IMR-90 (cell line): ENCODE measurements around the gene GON7. TPM values are rescaled to one million over a fixed set of nuclear protein-coding genes. Genes with fewer than 3 reads are reported as not detected.

Experiments used
- ATAC-seq: fragments of 200-7000 bp; cut with Tn5 transposase; 2 replicates; pipeline ENCODE4 v1.9.1; 2020; ENCODE audit warnings: low read depth, mild to moderate bottlenecking, moderate library complexity
- BruUV-seq: library from RNA; stranded (reverse); fragments of 400-500 nt; replicated peaks from 2 replicates; lab custom pipeline; 2021; lab: Mats Ljungman, UMichigan
- CTCF ChIA-PET: fragments of 300-600 bp; formaldehyde crosslinking; extraction: SDS; loops from one replicate; lab custom pipeline; 2021; ENCODE audit warnings: antibody characterized with exemption; lab: Yijun Ruan, JAX
- POLR2A ChIA-PET: fragments of 300-600 bp; sonication (Branson Sonifier 250); formaldehyde crosslinking; loops from one replicate; lab custom pipeline; 2022; ENCODE audit warnings: antibody characterized with exemption; ENCODE audit not compliant: unreplicated experiment; lab: Charles Lee
- DNase-seq: peaks from one replicate; pipeline ENCODE4 v3.0.0; 2013
- H2AFZ ChIP-seq: replicated peaks from 2 replicates; pipeline ENCODE3; 2013; ENCODE audit warnings: low read length, mild to moderate bottlenecking; ENCODE audit not compliant: poor library complexity
- H2AK5ac ChIP-seq: 2 replicates; pipeline ENCODE4 v1.6.1; 2013; ENCODE audit warnings: low read depth, low read length, inconsistent platforms
- H2AK9ac ChIP-seq: replicated peaks from 2 replicates; pipeline ENCODE3; 2013; ENCODE audit warnings: mild to moderate bottlenecking, low read depth, low read length, moderate library complexity; ENCODE audit not compliant: poor library complexity
- H2BK120ac ChIP-seq: 2 replicates; pipeline ENCODE4 v1.6.1; 2013; ENCODE audit warnings: low read depth, low read length, inconsistent platforms
- H2BK15ac ChIP-seq: 3 replicates; pipeline ENCODE4 v1.6.1; 2013; ENCODE audit warnings: low read depth, low read length, inconsistent platforms
- H2BK20ac ChIP-seq: 2 replicates; pipeline ENCODE4 v1.6.1; 2013; ENCODE audit warnings: low read depth, mild to moderate bottlenecking, inconsistent platforms, low read length, moderate library complexity
- H2BK5ac ChIP-seq: 2 replicates; pipeline ENCODE4 v1.6.1; 2013; ENCODE audit warnings: mild to moderate bottlenecking, low read depth, low read length, inconsistent platforms; ENCODE audit not compliant: poor library complexity, severe bottlenecking
- H3K14ac ChIP-seq: replicated peaks from 2 replicates; pipeline ENCODE4 v1.6.1; 2013; ENCODE audit warnings: low read depth, low read length, inconsistent platforms
- H3K18ac ChIP-seq: 2 replicates; pipeline ENCODE4 v1.6.1; 2013; ENCODE audit warnings: low read depth, low read length, control low read depth
- H3K23ac ChIP-seq: 2 replicates; pipeline ENCODE4 v1.6.1; 2013; ENCODE audit warnings: low read depth, low read length, inconsistent platforms
- H3K27ac ChIP-seq: 2 replicates; pipeline ENCODE4 v1.5.1; 2013; ENCODE audit warnings: mild to moderate bottlenecking, control low read depth, low read length; ENCODE audit not compliant: insufficient read depth
- H3K27me3 ChIP-seq: 2 replicates; pipeline ENCODE4 v1.6.1; 2013; ENCODE audit warnings: low read length; ENCODE audit not compliant: control insufficient read depth, insufficient read depth
- H3K36me3 ChIP-seq: 2 replicates; pipeline ENCODE4 v1.6.1; 2013; ENCODE audit warnings: low read length, mixed read lengths; ENCODE audit not compliant: control insufficient read depth, insufficient read depth
- H3K4ac ChIP-seq: 2 replicates; pipeline ENCODE4 v1.6.1; 2013; ENCODE audit warnings: low read depth, low read length, inconsistent platforms
- H3K4me1 ChIP-seq: 2 replicates; pipeline ENCODE4 v1.6.1; 2013; ENCODE audit warnings: low read length, mixed read lengths; ENCODE audit not compliant: control insufficient read depth, insufficient read depth
- H3K4me2 ChIP-seq: 2 replicates; pipeline ENCODE4 v1.6.1; 2013; ENCODE audit warnings: low read depth, mild to moderate bottlenecking, control low read depth, low read length, moderate library complexity
- H3K4me3 ChIP-seq: 2 replicates; pipeline ENCODE4 v1.5.1; 2013; ENCODE audit warnings: low read depth, mild to moderate bottlenecking, control low read depth, low read length, moderate library complexity; ENCODE audit not compliant: insufficient read depth
- H3K56ac ChIP-seq: 2 replicates; pipeline ENCODE4 v1.6.1; 2013; ENCODE audit warnings: low read length, inconsistent platforms; ENCODE audit not compliant: insufficient read depth; ENCODE audit errors: extremely low read depth
- H3K79me1 ChIP-seq, 2 experiments: 2 replicates each; pipeline ENCODE4 v1.6.1; 2013; ENCODE audit warnings: low read length in 2 of 2, inconsistent platforms in 1 of 2, low read depth in 1 of 2
- H3K9ac ChIP-seq: 2 replicates; pipeline ENCODE4 v1.6.1; 2013; ENCODE audit warnings: low read depth, low read length, control low read depth
- H3K9me1 ChIP-seq: 2 replicates; pipeline ENCODE4 v1.6.1; 2013; ENCODE audit warnings: low read length, inconsistent platforms; ENCODE audit not compliant: insufficient read depth
- H3K9me3 ChIP-seq: 2 replicates; pipeline ENCODE4 v1.6.1; 2013; ENCODE audit warnings: low read length; ENCODE audit not compliant: control insufficient read depth, insufficient read depth
- H4K20me1 ChIP-seq: 2 replicates; pipeline ENCODE4 v1.6.1; 2013; ENCODE audit warnings: low read length, inconsistent platforms; ENCODE audit not compliant: insufficient read depth
- H4K5ac ChIP-seq: 2 replicates; pipeline ENCODE4 v1.6.1; 2013; ENCODE audit warnings: mild to moderate bottlenecking, low read depth, low read length, control low read depth
- H4K8ac ChIP-seq, 2 experiments: 2 replicates each; pipeline ENCODE4 v1.6.1; 2013; ENCODE audit warnings: low read depth in 2 of 2, low read length in 2 of 2, control low read depth in 1 of 2, inconsistent platforms in 1 of 2
- H4K91ac ChIP-seq: 2 replicates; pipeline ENCODE4 v1.6.1; 2013; ENCODE audit warnings: low read depth, low read length, inconsistent platforms; ENCODE audit not compliant: insufficient read depth
- BHLHE40 ChIP-seq: fragments of 150-350 bp; IDR thresholded peaks from 2 replicates; pipeline ENCODE4 v1.6.1; 2016; ENCODE audit warnings: mild to moderate bottlenecking, low read depth, low read length
- FOS ChIP-seq: fragments of 150-350 bp; IDR thresholded peaks from 2 replicates; pipeline ENCODE4 v1.6.1; 2016; ENCODE audit warnings: low read depth, low read length
- WGBS, 2 experiments: methylation state at CpG; one replicate each; pipeline versions ENCODE4 v1.1.5 to v1.1.7; 2013; ENCODE audit warnings: missing lambda C conversion rate in 2 of 2; ENCODE audit not compliant: insufficient read length in 1 of 2; ENCODE audit errors: extremely low coverage in 2 of 2; 5-methylcytosine and 5-hydroxymethylcytosine counted together
- dilution Hi-C: fragments of 300-500 bp; cut with HindIII; formaldehyde crosslinking; loops from one replicate; pipeline ENCODE4 v1.14.3; 2018; ENCODE audit warnings: low sequenced_read_pairs; ENCODE audit not compliant: unreplicated experiment
- in situ Hi-C: fragments of 300-500 bp; cut with MboI; formaldehyde crosslinking; loops from 3 replicates; pipeline ENCODE4 v1.14.3; 2019; ENCODE audit warnings: low sequenced_read_pairs, inconsistent platforms, mixed read lengths
- intact Hi-C: fragments of 100-400 bp; cut with micrococcal nuclease; formaldehyde crosslinking; loops from 2 replicates; pipeline ENCODE4 v1.10.0; 2022
- polyA plus RNA-seq, 3 experiments: library from polyadenylated mRNA; depleted of rRNA; stranded (reverse); fragments of >200 nt; gene quantifications; 2 replicates each; pipeline ENCODE4 v1.2.3, GENCODE V29; 2012; ENCODE audit warnings: low replicate concordance in 1 of 3
- total RNA-seq: library from RNA; depleted of rRNA; stranded (reverse); fragments of >200 nt; gene quantifications from 2 replicates; pipeline ENCODE4 v1.2.3, GENCODE V29; 2012

The GON7 gene
- total and polyA plus RNA-seq, 2 of the 4 experiments (the other 2 are of a cell fraction): 4.3 to 7.8 TPM

- peaks cover 18% of the 10 kb centered on the region for H3K4me1 ChIP-seq
- H3K27me3 ChIP-seq: no peaks in the 10 kb centered on the region
- in situ Hi-C loops: no loop called here
- dilution Hi-C loops: no loop called here
- H3K18ac ChIP-seq: peak overlapping the region; percentile 64
- peak overlapping the region; percentile 62 for H3K4ac ChIP-seq
- H3K4me2 ChIP-seq: peak overlapping the region; percentile 58
- POLR2A ChIA-PET: no interaction called here
- BruUV-seq: no TSS peak
- H2BK15ac ChIP-seq: peak overlapping the region; percentile 81; the same call in 1 of the 3 replicates
- TF ChIP-seq FOS (peak; percentile 68), BHLHE40 (no peak)
- 71% methylated on average over 15 of the region's 25 CpGs; no CpG with 5 or more reads in 1 of the 2 experiments for WGBS, 2 experiments
- CTCF ChIA-PET: interaction anchor here (0.6 kb wide), 1 partner anchor 57 kb away, joined by 3 read pairs; no protein-coding TSS in a partner anchor
- H3K79me1 ChIP-seq: peaks cover 8 to 31% of the 10 kb centered on the region in 2 experiments; a peak in 3 of 4 replicates
- H3K9me1 ChIP-seq: peaks cover 8% of the 10 kb centered on the region; the same call in 1 of the 2 replicates
- peaks cover 5% of the 10 kb centered on the region; the same call in 1 of the 2 replicates for H4K20me1 ChIP-seq
- intact Hi-C loops: loop anchor here (1.0 kb wide), 1 partner anchor 92 kb away; no protein-coding TSS in a partner anchor
- peak overlapping the region; percentile 76 for H4K91ac ChIP-seq
- ATAC-seq (peak; percentile 97), DNase-seq (peak; percentile 89)
- H2AFZ ChIP-seq: no peak overlapping the region
- H3K56ac ChIP-seq: no peak overlapping the region
- peak overlapping the region; percentile 45 for H3K27ac ChIP-seq
- no peak overlapping the region for H2AK9ac ChIP-seq
- no peak overlapping the region for H3K4me3 ChIP-seq
- H4K5ac ChIP-seq: no peak overlapping the region
- H3K14ac ChIP-seq: peak overlapping the region; percentile 10; the same call in 1 of the 2 replicates
- peak overlapping the region; percentile 78 for H2BK5ac ChIP-seq
- no peak overlapping the region for H3K9ac ChIP-seq
- peak overlapping the region; percentile 82; the same call in 1 of the 2 replicates for H2AK5ac ChIP-seq
- H3K23ac ChIP-seq: peak overlapping the region; percentile 35
- peak overlapping the region; percentile 65 for H2BK120ac ChIP-seq
- H3K9me3 ChIP-seq: no peaks in the 10 kb centered on the region
- peaks cover 21% of the 10 kb centered on the region for H3K36me3 ChIP-seq
- H2BK20ac ChIP-seq: peak overlapping the region; percentile 78
- H4K8ac ChIP-seq: peak overlapping the region in 1 of 2 experiments; percentile 44; a peak in 1 of 4 replicates
These were observed 33.2 kb upstream of the GON7 start for GRCh38 chr14:93239869-93240677.
